Measurements from ENCODE around the gene RASL10A. TPM values are rescaled to one million over a fixed set of nuclear protein-coding genes. Genes with fewer than 3 reads are reported as not detected.

The RASL10A gene
- total and polyA plus RNA-seq, 2 donors (not counting 1 experiment from before 2014, with no cell fraction given) = not detected

DNA sequence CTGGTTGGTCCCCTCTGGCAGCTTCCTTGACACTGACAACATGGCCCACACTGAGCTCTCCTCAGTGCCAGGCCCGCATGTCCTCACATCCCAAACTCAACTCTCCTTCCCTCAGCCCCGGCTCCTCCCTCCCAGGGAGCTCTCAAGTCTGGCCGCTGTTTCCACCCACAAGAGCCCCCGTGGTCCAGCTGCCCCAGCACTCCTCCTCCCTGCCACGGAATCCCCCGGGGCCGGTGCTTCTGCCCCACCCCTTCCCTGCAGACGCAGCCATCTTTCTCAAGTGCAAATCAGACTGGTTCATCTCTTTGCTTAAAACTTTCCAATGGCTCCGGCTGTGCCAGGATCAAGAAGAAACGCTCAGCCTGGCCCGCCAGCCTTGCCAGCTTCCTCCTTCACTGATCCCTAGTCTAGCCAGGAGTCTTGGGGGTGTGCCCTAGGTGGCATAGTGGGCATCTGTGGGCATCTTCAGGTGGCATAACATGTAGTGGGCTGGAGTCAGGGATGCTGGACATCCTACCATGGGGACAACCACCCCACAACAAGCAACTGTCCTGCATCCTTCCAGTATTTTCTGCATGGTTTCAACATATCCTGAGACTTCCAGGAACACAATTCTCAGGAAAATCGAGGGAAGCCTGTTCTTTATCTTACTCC lies 22.3 kb upstream of the RASL10A start:
- Histone ChIP-seq H3K27ac (ENCODE audit: insufficient read depth, low read length) (no peak overlapping the region), H3K36me3 (ENCODE audit: control insufficient read depth, insufficient read depth, low read length) (peaks cover 29% of the 10 kb centered on the region), H3K4me1 (ENCODE audit: control insufficient read depth, extremely low read depth, insufficient read depth, low read length) (no peaks in the 10 kb centered on the region), H3K9ac (ENCODE audit: insufficient read depth, low read length) (no peak overlapping the region), H3K79me2 (ENCODE audit: control insufficient read depth, insufficient read depth, low read length) (no peaks in the 10 kb centered on the region), H3K9me3 (ENCODE audit: control insufficient read depth, insufficient read depth, low read depth, low read length) (no peaks in the 10 kb centered on the region), H4K20me1 (ENCODE audit: control insufficient read depth, extremely low read depth, insufficient read depth, low read length) (no peaks in the 10 kb centered on the region), H2AFZ (ENCODE audit: low read length) (no peak overlapping the region), H3K4me3 (replicated peaks in 1 of 4; ENCODE audit: control extremely low read depth in 1 of 4, insufficient read depth in 1 of 4, low read depth in 3 of 4, low read length in 4 of 4) (no peak overlapping the region), H3K27me3 (ENCODE audit: control insufficient read depth, insufficient read depth, low read length) (no peaks in the 10 kb centered on the region), H3K4me2 (ENCODE audit: extremely low read depth, insufficient read depth, low read length) (no peak overlapping the region)
- no peak for TF ChIP-seq CTCF (conservative IDR thresholded peaks at IDR 0.05 in 1 of 2, IDR thresholded peaks at IDR 0.05 in 1 of 2; ENCODE audit: low read depth in 1 of 2, low read length in 2 of 2)
- no peak for TF ChIP-seq EZH2 (IDR thresholded peaks at IDR 0.05; ENCODE audit: low read length, missing control alignments)
- no peak for DNase-seq (ENCODE audit: low read depth in 2 of 2)

GRCh38 chr22:29336751-29337490 lies 21.4 kb upstream of the RASL10A start:
- DNase-seq (ENCODE audit: low read depth in 2 of 2) = no peak
- no peaks in the 10 kb centered on the region for H3K9me3 ChIP-seq (ENCODE audit: control insufficient read depth, insufficient read depth, low read depth, low read length)
- no peak overlapping the region for H3K4me3 ChIP-seq (replicated peaks in 1 of 4; ENCODE audit: control extremely low read depth in 1 of 4, insufficient read depth in 1 of 4, low read depth in 3 of 4, low read length in 4 of 4)
- H3K4me2 ChIP-seq (ENCODE audit: extremely low read depth, insufficient read depth, low read length) = no peak overlapping the region
- no peaks in the 10 kb centered on the region for H3K4me1 ChIP-seq (ENCODE audit: control insufficient read depth, extremely low read depth, insufficient read depth, low read length)
- no peaks in the 10 kb centered on the region for H4K20me1 ChIP-seq (ENCODE audit: control insufficient read depth, extremely low read depth, insufficient read depth, low read length)
- no peaks in the 10 kb centered on the region for H3K27me3 ChIP-seq (ENCODE audit: control insufficient read depth, insufficient read depth, low read length)
- H3K9ac ChIP-seq (ENCODE audit: insufficient read depth, low read length) = no peak overlapping the region
- H3K79me2 ChIP-seq (ENCODE audit: control insufficient read depth, insufficient read depth, low read length) = no peaks in the 10 kb centered on the region
- H3K27ac ChIP-seq (ENCODE audit: insufficient read depth, low read length) = no peak overlapping the region
- peaks cover 24% of the 10 kb centered on the region for H3K36me3 ChIP-seq (ENCODE audit: control insufficient read depth, insufficient read depth, low read length)
- TF ChIP-seq CTCF (conservative IDR thresholded peaks at IDR 0.05 in 1 of 2, IDR thresholded peaks at IDR 0.05 in 1 of 2; ENCODE audit: low read depth in 1 of 2, low read length in 2 of 2) = no peak
- no peak for TF ChIP-seq EZH2 (IDR thresholded peaks at IDR 0.05; ENCODE audit: low read length, missing control alignments)
- H2AFZ ChIP-seq (ENCODE audit: low read length) = no peak overlapping the region

- Histone ChIP-seq H3K9me3 (ENCODE audit: control insufficient read depth, insufficient read depth, low read depth, low read length) (no peaks in the 10 kb centered on the region), H2AFZ (ENCODE audit: low read length) (no peak overlapping the region), H3K27me3 (ENCODE audit: control insufficient read depth, insufficient read depth, low read length) (no peaks in the 10 kb centered on the region), H3K27ac (ENCODE audit: insufficient read depth, low read length) (no peak overlapping the region), H3K4me1 (ENCODE audit: control insufficient read depth, extremely low read depth, insufficient read depth, low read length) (peaks cover 7% of the 10 kb centered on the region), H3K9ac (ENCODE audit: insufficient read depth, low read length) (no peak overlapping the region), H3K79me2 (ENCODE audit: control insufficient read depth, insufficient read depth, low read length) (no peaks in the 10 kb centered on the region), H3K4me3 (replicated peaks in 1 of 4; ENCODE audit: control extremely low read depth in 1 of 4, insufficient read depth in 1 of 4, low read depth in 3 of 4, low read length in 4 of 4) (no peak overlapping the region), H3K36me3 (ENCODE audit: control insufficient read depth, insufficient read depth, low read length) (peaks cover 16% of the 10 kb centered on the region), H4K20me1 (ENCODE audit: control insufficient read depth, extremely low read depth, insufficient read depth, low read length) (no peaks in the 10 kb centered on the region), H3K4me2 (ENCODE audit: extremely low read depth, insufficient read depth, low read length) (no peak overlapping the region)
- TF ChIP-seq EZH2 (IDR thresholded peaks at IDR 0.05; ENCODE audit: low read length, missing control alignments) (no peak), CTCF (conservative IDR thresholded peaks at IDR 0.05 in 1 of 2, IDR thresholded peaks at IDR 0.05 in 1 of 2; ENCODE audit: low read depth in 1 of 2, low read length in 2 of 2) (no peak)
- DNase-seq (ENCODE audit: low read depth in 2 of 2) = no peak
Observed at GRCh38 chr22:29335656-29336055, 20.2 kb upstream of the RASL10A start.

Data from fibroblast of lung (primary cell).